Stimulated activated CD4-positive, alpha-beta T cell treated with anti-CD3 and anti-CD28 coated beads, Interleukin-4, amount 100 ng/mL, for 48 hours (primary cell): ENCODE data around the gene EEF1AKMT2.
"Not testable (repeated sequence)": the region's sequence is repeated elsewhere in the genome, so short reads cannot be mapped to it uniquely, and the experiment has no call there.

Experiments used
- DNase-seq, 2 donors: peaks; one replicate each; pipeline ENCODE4 v3.0.0-alpha.2; 2020; ENCODE audit warnings: low read depth in 2 of 2

EEF1AKMT2 gene

GRCh38 chr10:124791547-124792348, at the start of gene EEF1AKMT2:
Gene EEF1AKMT2 (minus strand): TSS chr10:124791887. CDS start chr10:124791833, 54 bp downstream.
- DNase-seq, result peak; percentile 66 to 76

- DNase-seq, result no peak
Measured at GRCh38 chr10:124837687-124838086, 46.0 kb upstream of the EEF1AKMT2 start.

DNA sequence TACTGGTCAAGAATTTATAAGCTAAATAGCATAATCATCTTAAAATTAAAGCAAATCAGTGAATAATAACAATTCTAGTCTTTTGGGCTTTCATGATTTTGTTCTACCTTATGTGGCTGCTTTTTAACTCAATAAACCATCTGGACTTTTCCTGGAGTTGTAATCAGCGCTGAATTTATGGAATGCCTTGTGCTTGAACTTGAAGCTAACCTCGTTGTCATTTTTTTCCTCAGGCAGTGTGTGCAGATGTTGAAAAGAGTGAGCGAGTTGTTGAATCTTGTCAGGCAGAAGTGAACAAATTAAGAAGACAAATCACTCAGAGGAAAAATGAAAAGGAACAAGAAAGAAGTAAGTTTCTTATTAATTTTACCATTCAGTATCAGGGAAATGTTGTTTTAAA, 39.4 kb upstream of the EEF1AKMT2 start:
- no peak for DNase-seq

- no peak for DNase-seq
Measured at GRCh38 chr10:124830445-124830844, 38.8 kb upstream of the EEF1AKMT2 start.

GRCh38 chr10:124829447-124830115, 37.9 kb upstream of the EEF1AKMT2 start:
- no peak for DNase-seq

- DNase-seq, result no peak
Measured at GRCh38 chr10:124827474-124827873, 35.8 kb upstream of the EEF1AKMT2 start.

DNA sequence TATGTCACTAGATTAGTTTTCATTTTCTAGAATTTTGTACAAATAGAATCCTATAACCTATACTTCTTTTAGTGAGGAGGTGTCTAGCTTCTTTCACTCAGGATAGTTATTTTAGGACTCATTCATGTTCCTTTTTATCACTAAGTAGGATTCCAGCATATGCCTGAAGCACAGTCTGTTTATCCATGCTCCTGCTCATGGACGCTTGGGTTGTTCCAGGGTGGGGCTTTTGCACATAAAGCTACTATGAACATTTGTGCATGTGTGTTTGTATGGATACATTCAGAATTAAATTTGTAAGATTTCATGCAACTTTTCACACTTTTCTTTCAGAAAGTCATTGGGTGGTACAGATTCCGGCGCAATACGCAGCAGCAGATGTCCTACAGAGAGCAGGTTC, 34.6 kb upstream of the EEF1AKMT2 start:
- no peak for DNase-seq

- DNase-seq, result no peak
Measured at GRCh38 chr10:124825702-124826101, 34.0 kb upstream of the EEF1AKMT2 start.

DNA sequence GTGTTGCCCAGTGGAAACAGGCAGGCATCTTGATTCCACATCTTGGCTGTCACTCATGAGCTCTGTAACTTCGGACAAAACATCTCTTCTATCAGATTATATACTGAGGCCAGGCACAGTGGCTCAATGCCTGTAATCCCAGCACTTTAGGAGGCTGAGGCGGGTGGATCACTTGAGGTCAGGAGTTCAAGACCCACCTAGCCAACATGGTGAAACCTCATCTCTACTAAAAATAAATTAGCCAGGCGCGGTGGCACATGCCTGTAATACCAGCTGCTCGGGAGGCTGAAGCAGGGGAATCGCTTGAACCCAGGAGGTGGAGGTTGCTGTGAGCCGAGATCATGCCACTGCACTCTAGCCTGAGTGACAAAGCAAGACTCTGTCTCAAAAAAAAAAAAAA, 33.2 kb upstream of the EEF1AKMT2 start:
- not testable (repeated sequence) for DNase-seq

GRCh38 chr10:124824507-124824906, 32.8 kb upstream of the EEF1AKMT2 start:
- DNase-seq, result no peak

- DNase-seq, result no peak
Measured at GRCh38 chr10:124821520-124821919, 29.8 kb upstream of the EEF1AKMT2 start.

DNA sequence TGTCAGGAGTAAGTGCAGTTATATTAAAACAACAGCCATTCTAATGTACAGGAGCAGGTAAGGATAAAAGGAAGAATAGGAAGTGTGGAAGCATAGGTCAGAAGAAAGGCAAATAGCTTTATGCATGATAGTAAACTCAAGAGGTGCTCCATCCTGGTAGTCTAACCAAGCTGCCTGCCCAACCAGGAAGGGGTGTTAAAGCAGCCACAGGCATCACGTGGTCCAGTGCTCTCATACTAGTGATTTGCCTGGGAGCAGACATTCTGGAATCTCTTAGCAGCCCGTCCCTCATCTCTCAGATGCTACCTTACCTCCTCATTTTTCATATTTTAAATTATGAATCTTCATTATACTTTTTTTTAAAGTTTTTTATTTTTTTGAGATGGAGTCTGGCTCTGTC, 28.4 kb upstream of the EEF1AKMT2 start:
- no peak for DNase-seq

DNA sequence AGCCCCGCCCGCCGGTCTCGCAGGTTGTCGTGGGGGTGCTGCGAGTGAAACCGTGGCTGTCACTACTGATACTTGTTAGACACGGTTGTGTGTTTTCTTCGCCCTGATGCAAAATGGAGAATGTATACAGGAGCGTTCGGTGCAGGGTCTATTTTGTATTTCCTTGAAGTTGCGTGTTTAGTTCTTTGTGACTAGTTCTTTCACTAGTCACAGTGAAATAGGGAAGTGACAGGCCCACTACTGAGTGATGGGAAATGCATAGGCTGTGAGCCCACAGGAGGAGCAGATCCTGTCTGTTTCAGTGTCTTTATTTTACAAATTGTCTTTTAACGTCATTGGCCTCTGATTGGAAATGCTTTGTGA, 10.6 kb upstream of the EEF1AKMT2 start:
- no peak for DNase-seq

GRCh38 chr10:124799211-124799610, 7.5 kb upstream of the EEF1AKMT2 start:
- no peak for DNase-seq

- no peak for DNase-seq
Measured at GRCh38 chr10:124798781-124799180, 7.1 kb upstream of the EEF1AKMT2 start.

GRCh38 chr10:124798364-124798763, 6.7 kb upstream of the EEF1AKMT2 start:
- DNase-seq, result no peak

GRCh38 chr10:124792998-124793352, 1.3 kb upstream of the EEF1AKMT2 start:
- DNase-seq, result no peak

DNA sequence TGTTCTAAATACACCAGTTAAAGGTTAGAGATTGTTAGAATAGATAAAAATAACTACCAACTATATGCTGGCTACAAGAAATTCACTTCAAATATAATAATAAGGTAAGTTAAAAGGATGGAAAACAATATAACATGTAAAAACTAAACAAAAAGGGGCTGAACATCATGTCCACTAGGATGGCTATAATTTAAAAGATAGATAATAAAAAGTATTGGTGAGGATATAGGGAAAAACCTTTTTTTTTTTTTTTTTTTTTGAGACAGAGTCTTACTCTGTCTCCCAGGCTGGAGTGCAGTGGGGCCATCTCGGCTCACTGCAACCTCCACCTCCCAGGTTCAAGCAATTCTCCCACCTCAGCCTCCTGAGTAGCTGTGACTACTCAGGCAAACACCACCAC, 8.8 kb downstream of the EEF1AKMT2 start:
- DNase-seq, result not testable (repeated sequence)

DNA sequence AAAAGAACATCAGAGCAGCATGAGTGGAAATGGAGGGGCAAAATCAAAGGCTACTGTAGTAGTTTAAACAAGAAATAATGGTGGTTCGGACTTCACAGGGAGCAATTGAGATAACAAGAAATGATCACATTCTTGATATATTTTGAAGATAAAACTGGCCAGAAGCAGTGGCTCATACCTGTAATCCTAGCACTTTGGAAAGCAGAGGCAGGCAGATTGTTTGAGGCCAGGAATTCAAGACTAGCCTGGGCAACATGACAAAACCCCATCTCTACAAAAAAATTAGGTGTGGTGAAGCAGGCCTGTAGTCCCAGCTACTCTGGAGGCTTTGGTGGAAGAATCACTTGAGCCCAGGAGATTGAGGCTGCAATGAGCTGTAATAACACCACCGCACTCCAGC, 22.9 kb downstream of the EEF1AKMT2 start:
- DNase-seq, result no peak

DNA sequence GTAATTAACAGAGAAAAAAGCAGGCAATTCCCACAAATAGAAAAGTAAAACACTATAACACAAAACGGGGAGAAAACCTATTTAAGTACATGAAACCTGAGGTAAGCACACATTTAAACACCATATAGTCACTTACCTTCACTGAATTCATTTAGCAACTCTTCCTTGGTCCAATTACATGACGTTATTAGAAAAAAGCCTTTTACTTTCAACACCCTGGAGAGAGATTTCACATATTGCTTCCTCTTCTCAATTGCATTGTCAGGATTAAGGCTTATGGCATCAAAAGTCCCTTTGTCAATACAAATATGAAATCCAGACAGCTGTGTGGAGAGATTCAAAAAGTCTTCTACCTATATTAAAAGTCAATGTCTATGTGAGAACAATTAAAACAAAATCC, 26.4 kb downstream of the EEF1AKMT2 start:
- no peak for DNase-seq

- DNase-seq, result no peak
Measured at GRCh38 chr10:124763267-124763666, 28.4 kb downstream of the EEF1AKMT2 start.

- no peak for DNase-seq
Measured at GRCh38 chr10:124762281-124762680, 29.4 kb downstream of the EEF1AKMT2 start.

- no peak for DNase-seq
Measured at GRCh38 chr10:124756156-124756903, 35.4 kb downstream of the EEF1AKMT2 start.
